Fibroblast of villous mesenchyme (primary cell): ENCODE results near the gene PHF2. TPM values are rescaled to one million over a fixed set of nuclear protein-coding genes. Genes with fewer than 3 reads are reported as not detected.
A peak's percentile ranks its signal among the peaks of the same experiment; 100 is the strongest.

Experiments
- DNase-seq: peaks from one replicate; pipeline ENCODE4 v3.0.0-alpha.2; 2010; ENCODE audit warnings: low read depth
- H3K4me3 ChIP-seq: 2 replicates; pipeline ENCODE4 v1.5.1; 2011; ENCODE audit warnings: low read depth, mild to moderate bottlenecking, low read length
- total RNA-seq: library from RNA; depleted of rRNA; stranded (reverse); fragments of >200 nt; gene quantifications from 2 replicates; pipeline ENCODE4 v1.2.3, GENCODE V29; 2012
- TF ChIP-seq, protein P1 (sequence below): IDR thresholded peaks from 2 replicates; pipeline ENCODE4 v1.5.1; 2012; ENCODE audit warnings: low read depth, mild to moderate bottlenecking, low read length; ENCODE audit not compliant: insufficient read depth

Gene PHF2
- total RNA-seq, 1 donor: 15.5 TPM

DNA sequence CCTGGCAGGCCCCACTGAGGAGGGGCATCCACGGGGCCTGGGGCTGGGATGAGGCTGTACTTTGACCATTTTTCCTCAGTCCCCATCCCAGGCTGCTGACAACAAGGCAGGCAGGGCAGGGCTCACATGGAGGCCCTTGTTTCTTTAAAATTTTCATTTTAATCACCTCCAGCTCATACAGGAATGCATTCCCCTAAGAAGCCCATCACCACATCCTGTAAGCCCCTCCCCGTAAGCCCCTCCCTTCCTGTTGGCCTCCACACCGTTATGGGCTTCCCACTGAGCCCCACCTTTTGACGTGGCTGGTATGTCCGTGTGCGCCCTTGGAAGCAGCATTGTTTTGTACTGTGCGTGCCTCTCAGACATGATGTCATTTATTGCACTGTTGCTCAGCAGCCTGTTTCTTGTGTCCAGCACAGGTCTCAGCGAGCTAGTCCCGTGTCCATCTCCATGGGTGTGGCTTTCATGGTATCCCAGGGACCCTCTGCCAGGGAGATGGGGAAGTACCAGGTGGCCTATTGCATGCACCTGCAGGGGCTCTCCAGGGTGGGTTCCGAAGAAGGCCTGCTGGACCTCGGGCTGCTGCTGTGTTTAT is 22.4 kb downstream of the PHF2 start:
- peak; percentile 36 for DNase-seq
- H3K4me3 ChIP-seq: no peak overlapping the region
- TF ChIP-seq, protein P1, sequence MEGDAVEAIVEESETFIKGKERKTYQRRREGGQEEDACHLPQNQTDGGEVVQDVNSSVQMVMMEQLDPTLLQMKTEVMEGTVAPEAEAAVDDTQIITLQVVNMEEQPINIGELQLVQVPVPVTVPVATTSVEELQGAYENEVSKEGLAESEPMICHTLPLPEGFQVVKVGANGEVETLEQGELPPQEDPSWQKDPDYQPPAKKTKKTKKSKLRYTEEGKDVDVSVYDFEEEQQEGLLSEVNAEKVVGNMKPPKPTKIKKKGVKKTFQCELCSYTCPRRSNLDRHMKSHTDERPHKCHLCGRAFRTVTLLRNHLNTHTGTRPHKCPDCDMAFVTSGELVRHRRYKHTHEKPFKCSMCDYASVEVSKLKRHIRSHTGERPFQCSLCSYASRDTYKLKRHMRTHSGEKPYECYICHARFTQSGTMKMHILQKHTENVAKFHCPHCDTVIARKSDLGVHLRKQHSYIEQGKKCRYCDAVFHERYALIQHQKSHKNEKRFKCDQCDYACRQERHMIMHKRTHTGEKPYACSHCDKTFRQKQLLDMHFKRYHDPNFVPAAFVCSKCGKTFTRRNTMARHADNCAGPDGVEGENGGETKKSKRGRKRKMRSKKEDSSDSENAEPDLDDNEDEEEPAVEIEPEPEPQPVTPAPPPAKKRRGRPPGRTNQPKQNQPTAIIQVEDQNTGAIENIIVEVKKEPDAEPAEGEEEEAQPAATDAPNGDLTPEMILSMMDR: no peak

DNA sequence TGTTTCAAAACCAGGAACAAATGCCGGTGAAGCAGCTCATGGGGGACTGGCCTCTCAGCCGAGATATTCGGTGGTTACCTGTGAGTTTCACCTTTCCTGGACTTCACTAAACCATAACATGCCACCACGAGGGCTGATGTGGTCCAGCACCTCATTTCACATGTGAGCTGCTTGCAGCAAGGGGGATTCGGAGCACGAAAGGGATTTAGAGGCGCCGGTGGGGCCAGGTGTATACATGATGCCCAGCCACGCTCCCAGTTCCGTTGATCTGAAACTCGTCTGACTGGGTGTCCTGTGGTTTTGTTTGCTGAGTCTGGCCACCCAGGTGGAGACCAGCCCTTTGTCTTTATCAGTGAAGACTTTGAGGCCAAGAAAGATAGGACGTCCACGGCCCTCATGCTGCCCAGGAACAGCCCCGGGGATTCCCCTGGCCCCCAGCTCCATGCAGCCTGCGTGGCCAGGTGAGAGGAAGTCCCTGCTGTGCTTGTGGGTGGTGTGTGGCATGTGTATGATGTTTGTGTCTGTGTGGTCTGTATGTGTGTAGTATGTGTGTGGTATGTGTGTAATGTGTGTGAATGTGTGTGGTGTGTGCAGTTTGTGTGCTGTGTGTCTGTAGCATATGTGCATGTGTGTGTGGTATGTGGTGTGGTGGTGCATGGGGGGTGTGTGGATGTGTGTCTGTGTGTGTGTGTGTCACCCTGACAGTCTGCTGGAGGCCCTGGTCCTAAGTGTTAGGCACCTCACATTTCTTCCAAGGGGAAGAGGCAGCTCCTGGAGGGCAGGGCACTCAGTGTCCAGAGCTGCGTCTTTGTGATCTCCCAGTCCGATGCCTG is 23.4 kb downstream of the PHF2 start:
- TF ChIP-seq, protein P1: no peak
- DNase-seq: no peak
- H3K4me3 ChIP-seq: no peak overlapping the region

DNA sequence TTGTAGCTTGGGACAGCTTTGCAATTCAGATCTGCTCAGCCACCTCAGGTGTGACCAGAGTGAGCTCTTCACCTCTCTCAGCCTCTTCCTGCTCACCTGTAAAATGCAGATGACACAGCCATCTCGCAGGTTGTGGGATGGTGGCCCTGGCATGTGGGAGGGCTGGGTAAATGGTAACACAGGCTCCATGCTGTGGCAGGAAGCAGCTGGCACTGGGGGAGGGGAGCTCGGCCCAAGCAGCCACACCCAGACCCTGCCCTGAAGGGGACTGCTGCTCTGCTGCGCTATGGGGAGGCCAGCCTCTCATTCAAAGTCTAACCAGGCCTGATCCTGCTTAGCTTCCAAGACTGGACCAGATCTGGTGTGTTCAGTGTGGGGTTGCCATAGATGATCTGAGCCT is 24.1 kb downstream of the PHF2 start:
- no peak overlapping the region for H3K4me3 ChIP-seq
- TF ChIP-seq, protein P1: no peak
- DNase-seq: no peak

DNA sequence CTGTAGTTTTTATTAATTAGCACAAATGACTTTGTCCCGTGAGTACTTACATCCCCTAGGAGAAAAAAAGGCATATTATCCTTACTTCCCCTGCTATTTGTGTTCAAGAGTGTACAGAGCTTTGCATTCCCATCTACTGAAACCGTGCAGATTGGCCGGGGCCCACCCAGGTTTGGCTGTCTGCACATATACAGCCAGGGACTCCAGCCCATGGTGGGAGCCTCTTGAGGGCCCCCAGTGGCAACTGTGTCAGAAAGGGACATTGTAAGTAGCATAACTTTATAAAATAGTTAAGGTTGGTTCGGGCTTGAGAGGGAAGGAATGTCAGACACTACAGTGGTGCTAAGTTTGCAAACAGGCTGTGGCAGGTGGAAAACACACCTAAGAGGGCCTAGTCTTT is 24.7 kb downstream of the PHF2 start:
- TF ChIP-seq, protein P1: no peak
- DNase-seq: no peak
- H3K4me3 ChIP-seq: no peak overlapping the region

DNA sequence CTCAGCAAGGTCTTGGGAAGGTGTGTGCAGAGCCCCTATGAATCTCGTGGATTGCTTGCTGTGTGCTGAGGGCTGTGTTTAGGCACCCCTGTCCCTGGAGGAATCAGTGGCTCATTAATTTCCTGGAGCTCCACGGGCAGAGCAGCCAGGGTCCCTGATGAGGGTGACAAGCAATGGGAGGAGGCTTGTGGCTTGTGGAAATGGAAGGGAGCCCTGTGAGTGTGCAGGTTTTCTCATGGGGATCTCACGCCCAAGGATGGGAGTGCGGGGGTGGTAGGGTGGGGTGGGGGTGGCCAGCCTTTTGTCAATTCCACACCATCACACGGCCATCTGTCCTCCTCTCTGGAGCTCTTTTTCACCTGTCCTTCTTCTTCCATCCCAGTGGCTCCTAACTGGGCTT is 25.3 kb downstream of the PHF2 start:
- TF ChIP-seq, protein P1: no peak
- no peak for DNase-seq
- H3K4me3 ChIP-seq: no peak overlapping the region

DNA sequence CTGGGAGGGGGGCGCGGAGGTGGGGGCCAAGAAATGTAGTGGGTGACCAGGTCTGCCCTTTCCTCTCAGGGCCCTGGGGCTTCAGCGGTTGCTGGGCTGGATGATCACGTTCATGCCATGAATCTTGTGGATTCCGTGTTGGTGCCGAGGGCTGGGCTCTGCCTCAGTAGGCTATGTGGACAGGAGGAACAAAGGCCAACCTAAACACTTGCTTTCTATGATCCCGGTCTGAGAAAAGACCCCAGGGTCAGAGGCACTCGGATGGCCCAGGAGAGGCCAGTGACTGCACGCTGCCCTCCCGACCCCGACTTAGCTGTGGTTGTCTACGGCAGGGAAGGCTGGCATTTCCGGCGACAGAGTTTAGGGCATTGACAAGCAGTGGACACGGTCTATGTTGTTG is 26.6 kb downstream of the PHF2 start:
- no peak for DNase-seq
- TF ChIP-seq, protein P1: no peak
- H3K4me3 ChIP-seq: no peak overlapping the region
